Body of pancreas (tissue), 4 donors: Measurements from ENCODE around the gene DLG2.

Experiments used
- CTCF ChIP-seq, 7 experiments: fragments of 450-650 bp in 4 of 7; fragments of 200-600 bp in 3 of 7; sonication (generic) in 3 of 7; IDR thresholded peaks; one replicate each; pipeline ENCODE4 v1.5.1; 2016 to 2019; ENCODE audit warnings: antibody characterized with exemption in 7 of 7
- POLR2A ChIP-seq, 3 donors: fragments of 450-650 bp; IDR thresholded peaks; one replicate each; pipeline ENCODE4 v1.6.1; 2016; ENCODE audit warnings: antibody characterized with exemption in 3 of 3, mild to moderate bottlenecking in 2 of 3

- TF ChIP-seq CTCF (IDR thresholded peaks at IDR 0.05) = no peak
- no peak for TF ChIP-seq POLR2A (IDR thresholded peaks at IDR 0.05)
Observed at GRCh38 chr11:83456075-83456474, 2171.1 kb downstream of the DLG2 start.
